ENCODE measurements around the gene SLC12A7. TPM values are rescaled to one million over a fixed set of nuclear protein-coding genes. Genes with fewer than 3 reads are reported as not detected.

The SLC12A7 gene
- total RNA-seq, 1 donor from 2014 or later: 147 TPM

- peaks cover 2% of the 10 kb centered on the region for H3K27me3 Mint-ChIP-seq (ENCODE audit: unreplicated experiment)
- TF ChIP-seq CTCF (IDR thresholded peaks at IDR 0.05; ENCODE audit: partially characterized antibody, unreplicated experiment): no peak
- H3K27ac Mint-ChIP-seq (ENCODE audit: unreplicated experiment): no peak overlapping the region
- H3K4me3 Mint-ChIP-seq (ENCODE audit: unreplicated experiment): no peak overlapping the region
- no peak for DNase-seq
- peaks cover 3% of the 10 kb centered on the region for H3K4me1 Mint-ChIP-seq (ENCODE audit: low read depth, unreplicated experiment)
- peaks cover 1% of the 10 kb centered on the region for H3K9me3 Mint-ChIP-seq (ENCODE audit: unreplicated experiment)
- H3K36me3 Mint-ChIP-seq (ENCODE audit: unreplicated experiment): no peaks in the 10 kb centered on the region
These were observed 44.4 kb downstream of the SLC12A7 start for GRCh38 chr5:1067141-1068121.

- Mint-ChIP-seq H3K27ac (ENCODE audit: unreplicated experiment) (no peak overlapping the region), H3K36me3 (ENCODE audit: unreplicated experiment) (no peaks in the 10 kb centered on the region), H3K9me3 (ENCODE audit: unreplicated experiment) (peaks cover 5% of the 10 kb centered on the region), H3K27me3 (ENCODE audit: unreplicated experiment) (peaks cover 4% of the 10 kb centered on the region), H3K4me1 (ENCODE audit: low read depth, unreplicated experiment) (peaks cover 3% of the 10 kb centered on the region), H3K4me3 (ENCODE audit: unreplicated experiment) (no peak overlapping the region)
- no peak for TF ChIP-seq CTCF (IDR thresholded peaks at IDR 0.05; ENCODE audit: partially characterized antibody, unreplicated experiment)
- DNase-seq: peak; percentile 10
These were observed 45.2 kb downstream of the SLC12A7 start for GRCh38 chr5:1066676-1067075.

- no peak for TF ChIP-seq CTCF (IDR thresholded peaks at IDR 0.05; ENCODE audit: partially characterized antibody, unreplicated experiment)
- H3K9me3 Mint-ChIP-seq (ENCODE audit: unreplicated experiment): peaks cover 5% of the 10 kb centered on the region
- peaks cover 3% of the 10 kb centered on the region for H3K4me1 Mint-ChIP-seq (ENCODE audit: low read depth, unreplicated experiment)
- no peak overlapping the region for H3K4me3 Mint-ChIP-seq (ENCODE audit: unreplicated experiment)
- peak; percentile 14 for DNase-seq
- peak overlapping the region; percentile 23 for H3K27ac Mint-ChIP-seq (ENCODE audit: unreplicated experiment)
- no peaks in the 10 kb centered on the region for H3K36me3 Mint-ChIP-seq (ENCODE audit: unreplicated experiment)
- peaks cover 4% of the 10 kb centered on the region for H3K27me3 Mint-ChIP-seq (ENCODE audit: unreplicated experiment)
These were observed 45.8 kb downstream of the SLC12A7 start for GRCh38 chr5:1065891-1066650.

- TF ChIP-seq CTCF (IDR thresholded peaks at IDR 0.05; ENCODE audit: partially characterized antibody, unreplicated experiment): no peak
- H3K27ac Mint-ChIP-seq (ENCODE audit: unreplicated experiment): no peak overlapping the region
- H3K36me3 Mint-ChIP-seq (ENCODE audit: unreplicated experiment): no peaks in the 10 kb centered on the region
- peaks cover 5% of the 10 kb centered on the region for H3K9me3 Mint-ChIP-seq (ENCODE audit: unreplicated experiment)
- H3K4me3 Mint-ChIP-seq (ENCODE audit: unreplicated experiment): no peak overlapping the region
- peak; percentile 15 for DNase-seq
- H3K4me1 Mint-ChIP-seq (ENCODE audit: low read depth, unreplicated experiment): peaks cover 3% of the 10 kb centered on the region
- H3K27me3 Mint-ChIP-seq (ENCODE audit: unreplicated experiment): peaks cover 4% of the 10 kb centered on the region
These were observed 46.6 kb downstream of the SLC12A7 start for GRCh38 chr5:1065143-1065750.
